ENCODE data around the gene NKAIN4.
"Not testable (repeated sequence)": the region's sequence is repeated elsewhere in the genome, so short reads cannot be mapped to it uniquely, and the experiment has no call there.

The NKAIN4 gene

DNA sequence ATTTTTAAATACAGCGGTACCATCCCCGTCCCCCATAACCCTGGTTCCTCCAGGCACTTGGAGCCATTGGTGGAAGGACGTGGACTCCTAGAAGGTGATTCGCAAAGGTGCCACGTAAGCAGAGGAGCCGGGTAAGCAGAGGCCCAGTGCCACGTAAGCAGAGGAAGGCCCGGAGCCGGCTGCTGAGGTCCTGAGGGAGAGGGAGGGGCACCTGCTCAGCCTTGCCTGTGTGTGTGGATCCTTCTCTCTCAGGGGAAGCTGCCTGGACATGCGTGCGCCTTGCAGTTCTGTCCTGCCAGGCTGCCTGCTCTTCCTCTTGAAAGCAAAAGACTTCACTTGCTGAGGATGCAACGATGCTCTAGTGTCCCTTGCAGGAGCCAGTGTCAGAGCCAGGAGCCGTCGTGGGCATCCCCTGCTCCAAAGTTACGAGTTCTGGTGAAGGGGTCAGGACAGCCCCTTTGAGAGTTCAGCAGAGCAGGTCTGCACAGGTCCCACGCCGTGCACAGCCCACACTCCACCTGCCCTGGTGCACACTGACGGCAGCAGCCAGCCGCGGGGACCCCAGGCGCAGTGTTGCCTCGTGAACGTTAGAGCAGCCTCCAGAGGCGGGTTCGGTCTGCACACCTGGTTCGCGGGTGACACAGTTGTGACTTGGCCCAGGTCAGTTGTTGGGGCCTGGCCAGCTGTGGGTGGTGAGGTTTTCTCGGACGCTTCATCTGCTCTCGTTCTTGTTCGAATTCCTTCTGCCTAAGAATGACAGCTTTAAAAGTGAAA is 1.9 kb upstream of the NKAIN4 start:
- DNase-seq (ENCODE audit: low spot score) = no peak

DNA sequence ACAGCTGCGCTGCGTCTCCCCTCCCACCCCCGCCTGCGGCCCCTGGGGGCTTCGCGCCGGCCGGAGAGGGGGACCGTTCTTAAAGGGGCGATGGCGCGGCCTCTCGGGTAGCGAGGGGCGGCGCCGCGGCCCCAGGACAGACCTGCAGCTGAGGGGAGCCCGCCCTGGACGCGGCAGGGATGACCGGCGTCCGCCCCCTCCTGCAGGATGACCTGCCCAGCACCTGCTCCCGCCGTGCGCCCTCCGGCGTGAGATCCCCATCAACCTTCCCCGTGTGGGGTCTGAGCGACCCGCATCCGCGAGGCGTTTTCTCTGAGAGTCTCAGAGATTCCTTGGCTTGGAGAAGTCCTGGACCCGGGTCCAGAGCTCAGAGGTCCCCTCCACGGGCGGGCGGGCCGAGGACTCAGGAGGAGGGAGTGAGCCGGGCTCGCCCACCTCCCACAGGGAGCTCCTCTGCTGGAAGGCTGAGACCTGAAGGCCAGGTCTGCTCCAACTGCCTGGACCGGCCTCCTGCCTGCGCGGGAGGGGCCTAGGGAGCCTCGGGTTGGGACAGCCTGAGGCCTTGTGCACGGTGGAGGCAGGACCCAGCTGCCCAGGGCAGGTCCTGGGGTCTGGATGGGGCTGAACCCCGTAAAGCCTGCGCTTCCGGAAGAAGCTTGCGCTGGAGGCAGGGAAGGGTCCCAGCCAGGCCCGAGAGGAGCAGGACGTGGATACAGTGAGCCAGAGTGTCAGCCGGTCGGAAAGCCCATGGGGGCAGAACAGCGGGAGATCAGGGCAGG is 532 bp upstream of the NKAIN4 start:
- DNase-seq (ENCODE audit: low spot score) = no peak

DNA sequence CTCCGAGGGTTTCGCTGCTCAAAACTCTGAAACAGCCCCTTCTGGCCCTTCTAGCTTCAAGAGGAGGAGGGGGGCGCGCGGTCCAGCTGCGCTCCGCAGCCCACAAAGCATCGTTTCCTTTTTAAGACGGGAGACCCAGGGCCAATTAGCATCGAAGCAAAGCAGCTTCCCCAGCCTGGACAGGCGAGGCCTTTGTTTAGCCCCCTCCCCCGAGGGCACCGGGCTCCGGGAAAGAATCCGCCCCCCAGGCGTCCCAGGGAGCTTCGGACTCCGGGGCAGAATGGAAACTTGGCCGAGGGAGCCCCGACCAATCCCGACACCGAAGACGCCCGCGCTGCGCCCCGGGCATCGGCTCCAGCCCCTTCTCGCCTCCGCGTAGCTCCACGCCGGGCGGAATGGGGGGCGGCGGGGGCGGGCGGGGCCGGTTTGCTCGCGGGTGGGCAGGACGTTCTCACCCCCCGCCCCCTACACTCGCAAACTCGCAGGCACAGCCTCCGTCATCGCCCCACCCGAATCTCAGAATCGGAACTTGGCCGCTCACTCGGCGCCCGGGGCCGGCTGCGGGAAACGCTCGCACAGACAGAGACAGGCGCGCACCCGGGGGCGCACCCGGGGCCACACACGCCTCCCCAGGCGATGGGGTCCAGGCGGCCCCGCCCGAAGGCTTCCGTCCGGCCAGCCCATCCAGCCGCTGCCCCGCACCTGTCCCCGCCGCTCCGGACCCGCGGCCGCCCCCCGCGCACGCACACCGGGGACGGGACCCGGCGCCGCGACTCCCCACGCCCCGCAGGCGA is 628 bp downstream of the NKAIN4 start:
- DNase-seq (ENCODE audit: low spot score) = peak; percentile 39

DNA sequence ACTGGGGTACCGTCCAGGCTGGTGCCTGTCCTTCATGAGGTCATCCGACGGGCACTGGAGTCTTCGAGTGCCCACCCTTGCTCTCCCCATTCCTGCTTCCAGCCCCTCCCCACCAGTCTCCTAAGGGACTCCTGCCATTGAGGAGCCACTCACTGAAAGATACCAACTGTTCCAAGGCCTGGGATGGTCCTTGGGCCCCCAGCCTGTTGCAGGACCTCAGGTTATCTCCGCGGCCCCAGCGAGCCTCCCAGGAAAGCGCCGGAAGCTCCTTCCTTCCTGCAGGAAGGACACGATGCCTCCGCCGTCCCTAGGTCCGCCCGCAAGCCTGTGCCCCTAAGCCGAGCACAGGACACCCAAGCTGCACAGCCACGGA is 1.2 kb downstream of the NKAIN4 start:
- DNase-seq (ENCODE audit: low spot score) = no peak

DNA sequence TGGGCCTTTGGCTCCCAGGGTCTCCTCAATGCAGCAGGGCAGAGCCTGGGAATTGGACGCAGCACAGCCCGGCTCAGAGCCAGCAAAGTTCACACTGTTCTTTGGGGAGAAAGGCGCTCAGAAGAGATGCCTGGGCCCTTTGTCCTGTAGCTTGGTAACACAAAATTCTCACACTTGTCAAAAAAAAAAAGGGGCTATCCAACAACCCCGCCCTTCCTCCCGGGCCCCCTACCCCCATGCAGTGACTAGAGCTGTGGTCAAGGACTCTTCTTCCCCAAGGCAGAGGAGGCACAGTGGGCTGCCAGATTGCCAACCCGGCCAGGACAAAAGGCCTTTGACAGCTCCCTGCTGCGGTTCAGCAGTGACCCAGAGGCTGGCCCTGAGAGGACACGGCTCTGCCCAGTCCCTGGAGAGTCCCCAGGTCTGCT is 2.0 kb downstream of the NKAIN4 start:
- peak; percentile 70 for DNase-seq (ENCODE audit: low spot score)

DNA sequence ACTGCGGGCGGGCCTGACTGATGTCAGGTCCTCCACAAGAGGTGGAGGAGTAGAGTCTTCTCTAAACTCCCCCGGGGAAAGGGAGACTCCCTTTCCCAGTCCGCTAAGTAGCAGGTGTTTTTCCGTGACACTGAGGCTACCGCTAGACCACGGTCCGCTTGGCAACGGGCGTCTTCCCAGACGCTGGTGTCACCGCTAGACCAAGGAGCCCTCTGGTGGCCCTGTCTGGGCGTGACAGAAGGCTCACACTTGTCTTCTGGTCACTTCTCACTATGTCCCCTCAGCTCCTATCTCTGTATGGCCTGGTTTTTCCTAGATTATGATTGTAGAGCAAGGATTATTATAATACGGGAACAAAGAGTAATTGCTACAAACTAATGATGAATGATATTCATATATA is 2.9 kb downstream of the NKAIN4 start:
- DNase-seq (ENCODE audit: low spot score) = not testable (repeated sequence)

DNA sequence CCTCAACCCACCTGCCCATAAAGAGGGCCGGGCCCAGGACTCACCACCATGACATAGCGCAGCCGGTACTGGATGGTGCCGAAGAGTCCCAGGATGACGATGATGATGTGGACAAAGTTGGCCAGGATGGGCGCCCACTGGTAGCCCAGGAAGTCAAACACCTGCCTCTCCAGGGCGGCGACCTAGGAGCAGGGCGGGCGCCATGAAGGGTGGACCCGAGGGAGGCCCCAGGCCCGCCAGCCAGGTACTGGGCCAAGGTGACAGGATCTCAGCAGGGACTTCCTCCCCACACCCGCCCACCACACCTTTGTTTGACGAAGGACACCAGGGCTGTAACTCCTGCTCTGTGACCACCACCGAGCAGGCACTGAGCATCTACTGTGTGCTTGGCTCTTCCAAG is 4.4 kb downstream of the NKAIN4 start:
- no peak for DNase-seq (ENCODE audit: low spot score)

DNA sequence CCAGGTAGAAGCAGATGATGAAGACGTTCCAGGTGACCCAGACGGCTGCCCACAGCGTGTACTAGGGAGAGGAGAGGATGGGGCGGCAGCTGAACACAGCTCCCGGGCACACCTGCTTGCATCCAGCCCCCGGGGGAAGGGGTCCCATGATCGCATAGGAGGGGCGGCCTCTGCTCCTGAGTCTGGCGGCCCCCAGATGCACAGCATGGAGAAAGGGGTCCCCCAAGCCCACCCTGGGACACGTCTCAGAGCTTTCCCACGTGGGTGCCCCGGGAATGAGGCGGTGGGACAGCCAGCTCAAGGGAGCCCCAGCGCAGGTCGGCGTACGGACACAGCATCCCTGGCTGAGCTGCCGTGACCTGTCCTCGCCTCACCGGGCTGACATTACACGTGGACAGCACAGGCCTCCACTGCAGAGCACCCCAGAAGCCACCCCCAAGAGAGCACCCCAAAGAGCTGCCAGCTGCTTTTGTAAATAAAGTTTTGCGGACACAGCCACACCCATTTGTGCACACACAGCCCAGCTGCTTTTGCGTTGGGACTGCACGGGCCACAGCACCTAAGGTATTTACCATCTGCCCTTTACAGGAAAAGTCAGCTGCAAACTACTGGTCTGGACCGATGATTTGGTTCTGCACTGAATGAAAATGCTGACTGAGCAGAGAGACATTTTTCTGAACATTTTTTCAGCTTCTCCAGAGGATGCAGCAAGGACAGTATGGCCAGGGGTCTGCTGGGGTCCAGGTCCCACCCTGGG is 5.2 kb downstream of the NKAIN4 start:
- DNase-seq (ENCODE audit: low spot score) = no peak

DNA sequence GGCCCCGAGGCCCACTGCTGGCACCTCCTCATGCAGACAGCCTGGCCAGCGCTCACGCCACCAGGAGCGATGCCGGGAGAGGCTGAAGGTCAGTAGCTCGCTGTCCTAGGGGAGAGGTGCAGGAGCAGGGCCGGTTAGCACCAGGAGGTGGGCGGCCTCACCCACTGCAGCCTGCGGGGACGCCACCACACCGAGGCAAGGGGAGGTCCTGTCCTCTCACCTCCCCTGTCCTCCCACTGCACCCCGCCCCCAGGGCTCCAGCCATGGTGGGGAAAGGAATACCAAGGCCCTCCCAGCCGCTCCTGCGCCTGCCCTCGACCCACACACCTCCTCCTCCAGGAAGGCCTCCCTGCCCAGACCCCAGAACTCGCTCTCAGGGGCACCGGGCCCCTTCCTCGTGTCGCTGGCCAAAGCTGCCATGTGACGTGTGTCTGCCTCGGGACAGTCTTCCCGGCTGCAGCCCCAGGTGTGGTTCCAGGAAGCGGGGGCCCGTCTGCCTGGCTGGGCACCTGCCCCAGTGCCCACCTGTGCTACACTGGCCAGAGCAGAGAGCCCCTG is 6.5 kb downstream of the NKAIN4 start:
- DNase-seq (ENCODE audit: low spot score) = no peak

DNA sequence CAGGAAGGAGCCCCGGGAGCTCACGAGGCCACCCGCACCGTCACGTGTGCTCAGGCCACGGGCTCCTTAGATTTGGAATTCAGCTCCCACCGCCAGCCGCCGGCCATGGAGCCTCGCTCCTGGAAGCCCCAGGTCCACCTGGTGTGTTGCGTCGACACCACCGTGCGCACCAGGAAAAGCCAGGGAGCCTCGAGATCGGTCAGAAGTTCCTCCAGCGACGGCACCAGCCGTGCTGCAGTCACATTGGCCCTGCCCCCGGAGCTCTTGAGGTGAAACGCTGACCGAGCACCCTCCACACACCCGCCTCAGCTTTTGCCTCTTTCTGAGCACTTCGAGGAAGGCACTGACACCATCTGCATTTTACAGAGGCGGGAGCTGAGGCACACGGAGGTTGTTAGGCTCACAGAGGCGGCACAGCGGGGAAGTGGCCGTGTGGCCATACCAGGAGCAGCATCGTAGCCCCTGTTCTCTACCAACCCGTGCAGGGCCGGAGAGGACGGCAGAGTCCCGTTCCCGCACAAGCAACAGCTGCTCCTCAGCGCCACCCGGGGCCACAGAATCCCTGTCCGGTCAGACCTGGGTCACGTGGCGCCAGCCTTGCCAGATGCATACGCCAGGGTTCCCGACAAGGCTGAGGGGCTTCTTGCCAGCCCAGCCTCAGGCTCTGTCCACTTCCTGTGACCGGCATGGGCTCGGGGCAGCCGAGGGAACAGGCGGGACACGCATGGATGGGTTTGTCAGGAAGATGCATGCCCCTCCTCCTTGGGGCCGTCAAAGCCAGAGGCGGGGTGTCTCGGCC is 7.6 kb downstream of the NKAIN4 start:
- peak; percentile 36 for DNase-seq (ENCODE audit: low spot score)

DNA sequence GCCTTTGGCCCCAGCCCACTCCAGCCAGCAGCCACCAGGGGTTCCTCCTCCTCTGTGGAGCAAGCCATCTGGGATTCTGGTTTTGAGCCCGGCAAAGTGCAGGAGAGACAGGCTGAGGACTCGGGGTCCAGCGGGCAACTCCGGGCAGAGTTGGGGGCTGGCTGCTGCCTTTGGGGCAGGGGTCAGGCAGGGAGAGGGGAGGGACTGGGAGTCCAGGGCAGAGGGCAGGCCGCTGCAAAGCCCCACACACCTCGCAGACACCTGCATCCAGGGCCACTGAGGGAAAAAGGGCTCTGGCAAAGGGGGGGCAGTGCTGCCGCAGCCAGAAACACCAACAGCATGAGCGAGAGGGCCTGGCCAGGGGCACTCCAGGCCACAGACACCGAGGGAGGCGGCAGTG is 9.8 kb downstream of the NKAIN4 start:
- DNase-seq (ENCODE audit: low spot score) = no peak

DNA sequence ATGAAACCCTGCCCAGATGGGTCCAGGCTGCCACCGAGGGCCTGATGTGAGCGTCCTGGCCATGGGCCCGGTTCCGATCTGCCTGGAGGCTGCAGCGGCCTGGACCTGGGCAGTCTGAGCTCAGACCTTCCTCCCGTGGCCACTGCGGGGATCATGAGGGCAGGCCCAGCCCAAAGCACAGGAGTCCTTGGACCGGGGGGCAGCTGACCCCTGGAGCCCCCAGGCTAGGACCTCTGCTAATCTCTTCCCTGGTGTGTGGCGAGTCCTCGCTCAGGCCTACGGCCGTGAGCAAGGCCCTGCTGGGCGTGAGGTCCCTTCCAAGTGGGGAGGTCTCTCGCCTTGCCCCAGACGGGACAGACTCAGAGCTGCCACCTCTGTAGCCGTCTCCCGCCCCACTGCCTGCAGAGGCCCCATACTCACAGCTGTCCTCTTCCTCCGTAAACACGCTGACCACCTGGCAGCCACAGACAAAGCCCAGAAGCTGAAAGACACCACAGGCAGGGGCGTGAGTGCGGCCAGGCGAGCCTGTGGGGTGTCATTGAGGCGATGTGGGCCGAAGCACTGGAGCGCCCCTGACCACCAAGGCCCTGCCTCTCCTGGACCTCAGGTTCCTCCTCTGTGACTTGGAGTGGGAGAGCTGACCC is 10.5 kb downstream of the NKAIN4 start:
- DNase-seq (ENCODE audit: low spot score) = no peak

DNA sequence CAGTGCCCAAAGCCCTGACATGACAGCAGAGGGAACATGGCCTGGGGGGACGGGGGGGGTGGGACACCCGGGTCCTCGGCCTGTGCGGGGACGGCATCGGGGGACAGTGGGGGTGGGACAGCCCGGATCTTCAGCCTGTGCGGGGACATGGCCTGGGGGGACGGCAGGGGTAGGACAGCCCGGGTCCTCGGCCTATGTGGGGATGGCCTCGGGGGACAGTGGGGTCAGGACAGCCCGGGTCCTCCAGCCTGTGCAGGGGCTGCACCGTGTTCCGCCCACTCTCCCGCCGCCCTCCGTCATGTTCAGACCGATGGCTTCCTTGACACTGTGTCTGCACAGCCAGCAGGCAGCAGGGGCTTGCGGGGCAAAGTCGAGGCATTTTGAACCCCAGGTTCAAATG is 11.5 kb downstream of the NKAIN4 start:
- DNase-seq (ENCODE audit: low spot score) = no peak

DNA sequence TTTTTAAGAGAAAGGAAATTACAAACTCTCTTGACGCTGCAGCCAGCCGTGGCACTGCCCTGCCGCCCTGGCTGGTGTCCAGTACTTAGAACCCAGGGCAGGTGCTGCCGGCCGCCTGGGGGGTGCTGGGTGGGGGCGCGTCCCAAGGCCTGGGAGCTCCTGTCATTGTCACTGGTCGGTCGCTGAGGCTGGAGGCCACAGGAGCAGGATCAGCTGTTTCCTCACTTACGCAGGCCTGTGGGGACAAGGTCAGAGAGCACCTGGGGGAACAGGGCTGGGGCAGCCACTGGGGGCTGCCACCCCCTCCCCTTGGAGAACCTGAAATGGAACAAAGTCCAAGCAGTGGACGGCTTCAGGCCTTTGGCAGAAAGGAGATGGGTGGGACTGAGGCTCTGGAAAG is 13.0 kb downstream of the NKAIN4 start:
- DNase-seq (ENCODE audit: low spot score) = no peak

DNA sequence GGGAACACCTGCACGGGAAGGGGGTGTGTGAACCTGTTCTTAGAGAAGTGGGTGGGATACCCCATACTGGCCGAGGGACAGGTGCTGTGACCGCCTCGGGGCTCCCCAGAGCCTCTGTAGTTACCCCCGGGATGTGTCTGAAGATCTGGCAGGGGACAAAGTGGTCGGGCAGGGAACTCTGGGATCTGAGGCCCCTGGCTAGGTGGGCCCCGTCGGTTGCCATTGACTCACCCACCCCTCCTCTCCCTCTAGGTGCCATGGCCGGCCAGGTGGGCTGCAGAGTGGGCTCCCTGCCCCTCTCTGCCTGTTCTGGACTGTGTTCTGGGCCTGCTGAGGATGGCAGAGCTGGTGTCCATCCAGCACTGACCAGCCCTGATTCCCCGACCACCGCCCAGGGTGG is 14.3 kb downstream of the NKAIN4 start:
- DNase-seq (ENCODE audit: low spot score) = no peak

DNA sequence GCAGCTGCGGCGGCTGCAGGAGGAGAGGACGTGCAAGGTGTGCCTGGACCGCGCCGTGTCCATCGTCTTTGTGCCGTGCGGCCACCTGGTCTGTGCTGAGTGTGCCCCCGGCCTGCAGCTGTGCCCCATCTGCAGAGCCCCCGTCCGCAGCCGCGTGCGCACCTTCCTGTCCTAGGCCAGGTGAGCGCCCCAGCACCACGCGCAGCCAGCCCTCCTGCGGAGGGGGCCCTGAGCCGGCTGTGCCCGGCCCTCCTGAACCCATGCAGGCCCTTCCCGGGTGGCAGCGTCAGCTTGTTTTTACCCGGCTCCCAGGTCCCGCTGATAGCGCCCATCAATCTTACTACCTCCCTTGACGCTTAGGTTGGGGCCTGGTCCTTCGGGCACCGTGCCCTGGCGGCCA is 14.8 kb downstream of the NKAIN4 start:
- DNase-seq (ENCODE audit: low spot score) = no peak

DNA sequence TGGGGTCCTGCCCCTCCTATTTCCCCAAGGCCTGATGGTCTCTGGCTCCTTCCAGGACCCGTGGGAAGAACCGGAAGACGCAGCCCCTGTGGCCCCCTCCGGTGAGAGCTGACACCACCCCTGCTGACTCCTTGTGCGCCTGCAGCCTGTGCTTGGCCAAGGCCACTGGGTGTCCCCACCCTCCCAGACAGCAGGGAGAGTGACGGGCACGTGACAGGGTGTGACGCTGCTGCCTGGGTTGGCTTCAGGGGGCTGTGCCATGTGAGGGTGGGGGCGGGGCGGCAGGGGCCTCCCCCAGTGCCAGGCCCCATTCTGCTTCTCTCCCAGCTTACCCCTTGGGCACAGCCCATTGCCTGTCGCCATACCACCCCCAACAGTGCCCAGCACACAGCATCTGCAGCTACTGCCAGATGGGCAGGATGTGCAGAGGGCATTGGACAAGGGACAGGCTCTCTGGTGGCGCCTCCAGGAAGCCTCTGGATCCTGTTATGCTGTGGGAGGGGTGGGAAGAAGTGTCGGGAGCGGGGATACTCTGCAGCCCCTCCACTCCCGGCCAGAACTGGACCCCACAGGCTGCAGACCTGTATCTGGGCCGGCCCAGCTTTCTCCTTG is 15.6 kb downstream of the NKAIN4 start:
- DNase-seq (ENCODE audit: low spot score) = peak; percentile 48

DNA sequence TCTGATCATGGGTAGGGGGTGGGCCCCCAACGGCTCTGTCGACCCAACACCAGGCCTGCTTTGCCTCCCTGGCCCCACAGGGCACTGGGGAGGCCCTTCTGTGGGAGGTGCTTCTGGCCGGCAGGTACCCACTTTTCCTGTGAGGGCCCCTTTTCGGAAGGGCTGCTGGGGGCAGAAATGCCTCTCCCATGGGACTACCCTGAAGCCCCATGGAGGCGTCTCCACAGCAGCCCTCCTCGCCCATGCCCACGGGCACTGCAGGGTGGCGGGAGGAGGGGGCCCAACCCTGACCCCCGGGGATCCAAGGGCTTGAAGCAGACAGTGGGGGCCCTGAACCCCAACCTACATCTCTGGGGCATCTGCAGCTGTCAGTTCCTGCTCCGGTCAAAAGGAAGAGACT is 16.2 kb downstream of the NKAIN4 start:
- no peak for DNase-seq (ENCODE audit: low spot score)

DNA sequence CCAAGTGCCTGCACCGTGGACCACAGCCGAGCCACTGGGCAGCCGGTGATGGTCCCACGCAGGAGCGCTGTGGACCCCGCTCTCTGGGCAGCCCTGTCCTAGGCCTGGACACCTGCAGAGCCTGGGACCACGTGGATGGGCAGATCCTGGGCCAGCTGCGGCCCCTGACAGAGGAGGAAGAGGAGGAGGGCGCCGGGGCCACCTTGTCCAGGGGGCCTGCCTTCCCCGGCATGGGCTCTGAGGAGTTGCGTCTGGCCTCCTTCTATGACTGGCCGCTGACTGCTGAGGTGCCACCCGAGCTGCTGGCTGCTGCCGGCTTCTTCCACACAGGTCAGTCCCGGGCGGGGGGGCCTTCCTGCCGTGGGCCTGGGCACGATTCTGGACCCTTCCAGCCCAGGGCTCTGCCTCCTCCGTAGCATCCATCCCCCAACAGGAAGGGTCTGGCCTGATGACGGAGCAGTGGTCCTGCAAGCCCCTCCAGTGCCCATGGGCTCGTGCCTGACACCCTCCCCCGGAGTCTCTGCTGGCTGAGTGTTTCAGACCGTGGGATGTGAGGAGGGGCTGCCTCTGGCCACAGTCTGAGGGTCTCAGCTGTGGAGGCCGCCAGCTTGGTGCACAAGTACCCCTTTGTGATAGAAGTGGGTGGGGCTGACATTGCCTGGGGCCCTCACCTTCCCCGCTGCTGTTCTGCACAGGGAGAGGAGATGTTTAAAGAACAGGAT is 18.0 kb downstream of the NKAIN4 start:
- no peak for DNase-seq (ENCODE audit: low spot score)

Measured in Ammon's horn (tissue), 1 donor.